K562 treated with DMSO at 1 percent for 48 hours (cell line): ENCODE measurements around the gene GRIP1. TPM values are rescaled to one million over a fixed set of nuclear protein-coding genes. Genes with fewer than 3 reads are reported as not detected.

ENCODE experiments used
- total RNA-seq: library from RNA; unstranded; fragments of 300-600 nt; gene quantifications from 2 replicates; pipeline ENCODE4 v1.2.3, GENCODE V29; 2022; ENCODE audit warnings: low replicate concordance; ENCODE audit errors: extremely low read depth

Gene GRIP1
- not detected in 2 replicates for total RNA-seq

GRCh38 chr12:66678338-66679275 lies at the start of gene GRIP1:
Gene GRIP1, minus strand, starts transcription at chr12:66679076. Its CDS starts 172 bp downstream, at chr12:66678904.

GRCh38 chr12:66301944-66302826 lies 376.7 kb downstream of the GRIP1 start, which contains the start of gene HELB:
Gene HELB, plus strand, starts transcription at chr12:66302493. Its CDS starts 111 bp downstream, at chr12:66302604.

